SK-MEL-5 (cell line): Measurements from ENCODE around the gene RPL35. TPM values are rescaled to one million over a fixed set of nuclear protein-coding genes. Genes with fewer than 3 reads are reported as not detected.
"Not testable (repeated sequence)": the region's sequence is repeated elsewhere in the genome, so short reads cannot be mapped to it uniquely, and the experiment has no call there.

ENCODE experiments used
- DNase-seq: peaks from one replicate; pipeline ENCODE4 v3.0.0-alpha.2; 2016; ENCODE audit warnings: low read depth, low spot score
- in situ Hi-C: cut with HindIII; loops from 2 replicates; pipeline ENCODE4 v1.10.0; 2016; ENCODE audit warnings: low sequenced_read_pairs, high pct_unique_total_duplicates, low pct_unique_long_range_greater_than_20kb
- total RNA-seq: library from RNA; depleted of rRNA; stranded (reverse); fragments of >200 nt; shearing (Covaris generic); gene quantifications from 2 replicates; pipeline ENCODE4 v1.2.3, GENCODE V29; 2014

Gene RPL35
- total RNA-seq, 1 experiment from 2014 or later, result 2,870 TPM

GRCh38 chr9:124841075-124841821 is 20.5 kb downstream of the RPL35 start:
- in situ Hi-C loops, result no loop called here
- DNase-seq, result no peak

GRCh38 chr9:124840300-124840833 is 21.4 kb downstream of the RPL35 start:
- peak; percentile 64 for DNase-seq
- in situ Hi-C loops, result no loop called here

GRCh38 chr9:124839612-124840299 is 22.0 kb downstream of the RPL35 start:
- in situ Hi-C loops, result no loop called here
- DNase-seq, result peak; percentile 62

GRCh38 chr9:124838567-124839275 is 23.0 kb downstream of the RPL35 start:
- DNase-seq, in situ Hi-C loops: not testable (repeated sequence)

- DNase-seq, in situ Hi-C loops: not testable (repeated sequence)
Observed at GRCh38 chr9:124838132-124838531, 23.6 kb downstream of the RPL35 start.

GRCh38 chr9:124835026-124835557 is 26.7 kb downstream of the RPL35 start:
- peak; percentile 77 for DNase-seq
- in situ Hi-C loops, result no loop called here

- no peak for DNase-seq
- in situ Hi-C loops, result no loop called here
Observed at GRCh38 chr9:124834591-124834990, 27.2 kb downstream of the RPL35 start.

- in situ Hi-C loops, result no loop called here
- DNase-seq, result no peak
Observed at GRCh38 chr9:124831642-124832364, 30.0 kb downstream of the RPL35 start.

- no peak for DNase-seq
- in situ Hi-C loops, result no loop called here
Observed at GRCh38 chr9:124830593-124830992, 31.2 kb downstream of the RPL35 start.

GRCh38 chr9:124829334-124829669 is 32.5 kb downstream of the RPL35 start:
- in situ Hi-C loops, result no loop called here
- no peak for DNase-seq

- no peak for DNase-seq
- in situ Hi-C loops, result no loop called here
Observed at GRCh38 chr9:124828489-124829333, 33.0 kb downstream of the RPL35 start.

- in situ Hi-C loops, result no loop called here
- peak; percentile 49 for DNase-seq
Observed at GRCh38 chr9:124820698-124821623, 40.8 kb downstream of the RPL35 start.

GRCh38 chr9:124818431-124819281 is 43.1 kb downstream of the RPL35 start:
- in situ Hi-C loops, result no loop called here
- peak; percentile 61 for DNase-seq

- no peak for DNase-seq
- in situ Hi-C loops, result no loop called here
Observed at GRCh38 chr9:124815601-124816000, 46.2 kb downstream of the RPL35 start.

GRCh38 chr9:124814164-124814535 is 47.6 kb downstream of the RPL35 start:
- in situ Hi-C loops, result no loop called here
- no peak for DNase-seq
